ENCODE results near the gene PTPN14.

The PTPN14 gene

DNA sequence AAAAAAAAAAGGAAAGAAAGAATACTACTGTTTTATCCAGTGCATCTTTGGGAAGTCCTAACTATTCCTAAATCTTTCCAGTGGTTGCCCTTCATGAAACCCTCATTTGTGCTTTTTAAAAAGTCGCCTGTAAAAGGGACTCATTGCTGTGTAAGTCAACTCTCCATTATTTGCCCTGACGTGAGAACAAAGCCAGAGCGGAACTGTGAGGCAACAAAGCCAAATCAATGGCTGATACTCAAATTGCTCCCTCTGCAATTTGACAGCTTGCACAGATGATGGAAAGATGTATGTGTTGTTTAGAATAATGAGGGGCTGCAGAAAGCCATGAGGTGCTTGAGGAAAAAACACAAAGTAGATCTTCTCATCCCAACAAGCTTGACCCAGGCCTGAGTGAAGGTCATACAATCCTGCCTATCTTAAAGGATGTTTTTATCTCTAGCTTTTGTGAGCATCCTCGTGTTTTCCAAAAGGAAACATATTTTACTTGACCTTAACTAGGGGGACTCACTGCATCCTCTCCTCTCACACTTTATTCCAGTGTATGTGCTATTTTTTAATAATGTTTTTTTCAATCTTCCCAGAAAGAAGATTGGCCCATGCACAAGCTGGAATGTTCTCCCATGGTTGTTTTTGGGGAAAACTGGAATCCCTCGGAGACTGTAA lies 237.1 kb downstream of the PTPN14 start:
- H3K23ac ChIP-seq (ENCODE audit: low read length): no peak overlapping the region
- no peak overlapping the region for H3K56ac ChIP-seq (ENCODE audit: low read length)
- H4K8ac ChIP-seq (ENCODE audit: low read depth, low read length): no peak overlapping the region
- H2BK5ac ChIP-seq (ENCODE audit: low read length): no peak overlapping the region
- peaks cover 5% of the 10 kb centered on the region for H3K4me1 ChIP-seq (ENCODE audit: control insufficient read depth, low read depth, low read length)
- no peak for DNase-seq
- no peak overlapping the region for H3K4ac ChIP-seq (ENCODE audit: low read depth, low read length)
- no peak overlapping the region for H3K4me2 ChIP-seq (ENCODE audit: low read length)
- H3K4me3 ChIP-seq (ENCODE audit: low read length): no peak overlapping the region
- no peaks in the 10 kb centered on the region for H3K79me2 ChIP-seq (ENCODE audit: control insufficient read depth, insufficient read depth, low read length)
- no peak overlapping the region for H2BK120ac ChIP-seq (ENCODE audit: low read depth, low read length)
- H2AK5ac ChIP-seq (ENCODE audit: low read length): no peak overlapping the region
- no peak overlapping the region for H4K5ac ChIP-seq (ENCODE audit: low read length)
- no CpG with 5 or more reads among the region's 5 CpGs for WGBS (ENCODE audit: extremely low coverage, insufficient coverage, low lambda C conversion rate)
- peaks cover 3% of the 10 kb centered on the region for H3K79me1 ChIP-seq (ENCODE audit: low read length)
- H3K9ac ChIP-seq (ENCODE audit: low read length): no peak overlapping the region
- H3K27ac ChIP-seq (ENCODE audit: low read depth, low read length): no peak overlapping the region
- H3K27me3 ChIP-seq (ENCODE audit: insufficient read depth, low read length, poor library complexity): no peaks in the 10 kb centered on the region
- no peaks in the 10 kb centered on the region for H3K36me3 ChIP-seq (ENCODE audit: control insufficient read depth, insufficient read depth, low read length)
- no peak overlapping the region for H2BK15ac ChIP-seq (replicated peaks; ENCODE audit: low read depth)
- no peak overlapping the region for H3K18ac ChIP-seq (ENCODE audit: low read length)

DNA sequence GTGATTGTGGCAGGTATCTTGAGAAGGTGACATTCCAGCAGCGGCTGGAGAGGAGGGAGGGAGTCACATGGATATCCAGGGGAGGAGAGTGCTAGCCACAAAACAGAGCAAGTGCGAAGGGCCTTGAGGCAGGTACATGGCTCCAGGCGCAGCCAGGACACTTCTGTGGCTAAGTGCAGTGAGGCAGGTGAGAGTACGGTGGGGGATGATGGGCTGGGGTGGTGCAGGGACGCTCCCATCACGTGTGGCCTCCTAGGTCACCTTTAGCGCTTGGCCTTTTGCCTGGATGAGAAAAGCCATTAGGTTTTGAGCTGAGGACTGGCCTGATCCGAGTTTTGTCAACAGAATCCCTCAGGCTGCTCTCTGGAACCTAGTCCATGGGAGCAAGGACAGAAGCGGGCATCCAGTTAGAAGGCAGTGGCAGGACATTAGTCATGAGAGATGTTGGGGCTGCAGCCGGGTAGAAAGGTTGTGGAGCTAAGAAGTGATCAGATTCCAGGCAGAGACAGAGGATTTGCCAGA lies 238.8 kb downstream of the PTPN14 start:
- Histone ChIP-seq H3K18ac (ENCODE audit: low read length) (no peak overlapping the region), H3K9ac (ENCODE audit: low read length) (no peak overlapping the region), H3K79me1 (ENCODE audit: low read length) (peaks cover 3% of the 10 kb centered on the region), H3K4me3 (ENCODE audit: low read length) (no peak overlapping the region), H2AK5ac (ENCODE audit: low read length) (no peak overlapping the region), H2BK15ac (replicated peaks; ENCODE audit: low read depth) (no peak overlapping the region), H3K4ac (ENCODE audit: low read depth, low read length) (no peak overlapping the region), H3K4me2 (ENCODE audit: low read length) (no peak overlapping the region), H3K79me2 (ENCODE audit: control insufficient read depth, insufficient read depth, low read length) (no peaks in the 10 kb centered on the region), H4K8ac (ENCODE audit: low read depth, low read length) (no peak overlapping the region), H2BK5ac (ENCODE audit: low read length) (no peak overlapping the region), H3K27me3 (ENCODE audit: insufficient read depth, low read length, poor library complexity) (no peaks in the 10 kb centered on the region), H2BK120ac (ENCODE audit: low read depth, low read length) (no peak overlapping the region), H3K27ac (ENCODE audit: low read depth, low read length) (no peak overlapping the region), H3K23ac (ENCODE audit: low read length) (no peak overlapping the region), H3K56ac (ENCODE audit: low read length) (peak overlapping the region; percentile 54), H3K4me1 (ENCODE audit: control insufficient read depth, low read depth, low read length) (peaks cover 2% of the 10 kb centered on the region), H3K36me3 (ENCODE audit: control insufficient read depth, insufficient read depth, low read length) (no peaks in the 10 kb centered on the region), H4K5ac (ENCODE audit: low read length) (no peak overlapping the region)
- peak; percentile 71 for DNase-seq
- no CpG with 5 or more reads among the region's 10 CpGs for WGBS (ENCODE audit: extremely low coverage, insufficient coverage, low lambda C conversion rate)

DNA sequence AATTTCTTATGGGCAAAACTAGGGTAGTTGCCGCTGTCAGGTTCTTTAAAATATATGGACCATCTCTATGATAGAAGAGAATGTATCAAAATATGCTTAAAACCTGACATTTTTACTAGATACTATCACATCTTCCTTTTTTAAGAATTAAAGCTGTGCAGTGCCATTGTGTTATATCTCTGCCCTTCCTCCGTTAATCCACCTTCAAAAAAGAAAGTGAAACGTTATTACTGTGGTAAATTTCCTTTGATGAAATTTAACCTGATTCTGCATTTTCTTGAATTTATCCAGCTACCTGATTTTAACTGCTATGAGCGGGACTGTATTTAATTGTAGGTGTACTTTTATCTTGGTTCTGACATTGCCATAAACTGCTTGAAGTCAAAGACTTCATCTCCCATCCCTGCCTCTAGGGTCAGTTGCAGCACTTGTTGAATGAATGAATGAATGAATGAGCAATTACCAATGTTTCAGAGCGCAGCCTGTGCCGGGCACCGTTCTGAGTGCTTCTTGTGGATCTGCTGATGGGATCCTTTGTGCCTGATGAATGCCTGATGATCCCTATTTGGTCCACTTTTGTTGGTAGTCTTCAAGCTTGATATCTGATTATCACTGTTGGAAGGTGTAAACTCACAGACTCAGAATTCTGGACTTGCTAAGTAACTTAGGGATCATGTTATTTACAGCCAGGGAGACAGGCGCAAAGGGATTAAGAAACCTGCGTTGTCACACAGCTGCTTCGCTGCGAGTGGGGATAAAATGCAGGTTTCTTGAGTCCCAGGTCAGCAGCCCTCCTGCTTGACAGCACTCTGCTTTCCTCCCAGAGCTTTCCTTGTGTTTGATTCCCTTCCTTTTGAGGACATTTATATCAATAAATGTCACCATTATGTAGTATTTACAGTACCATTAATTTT lies 240.4 kb downstream of the PTPN14 start:
- no peak overlapping the region for H2BK15ac ChIP-seq (replicated peaks; ENCODE audit: low read depth)
- no peak overlapping the region for H4K5ac ChIP-seq (ENCODE audit: low read length)
- H3K4ac ChIP-seq (ENCODE audit: low read depth, low read length): no peak overlapping the region
- no peak overlapping the region for H4K8ac ChIP-seq (ENCODE audit: low read depth, low read length)
- no peak overlapping the region for H3K27ac ChIP-seq (ENCODE audit: low read depth, low read length)
- no peak overlapping the region for H3K4me3 ChIP-seq (ENCODE audit: low read length)
- no peaks in the 10 kb centered on the region for H3K27me3 ChIP-seq (ENCODE audit: insufficient read depth, low read length, poor library complexity)
- no peak overlapping the region for H3K23ac ChIP-seq (ENCODE audit: low read length)
- no peaks in the 10 kb centered on the region for H3K79me2 ChIP-seq (ENCODE audit: control insufficient read depth, insufficient read depth, low read length)
- no peak overlapping the region for H2BK5ac ChIP-seq (ENCODE audit: low read length)
- no peak overlapping the region for H3K18ac ChIP-seq (ENCODE audit: low read length)
- WGBS (ENCODE audit: extremely low coverage, insufficient coverage, low lambda C conversion rate): no CpG with 5 or more reads among the region's 11 CpGs
- H3K56ac ChIP-seq (ENCODE audit: low read length): no peak overlapping the region
- H3K79me1 ChIP-seq (ENCODE audit: low read length): peaks cover 3% of the 10 kb centered on the region
- DNase-seq: no peak
- H2BK120ac ChIP-seq (ENCODE audit: low read depth, low read length): no peak overlapping the region
- H3K4me1 ChIP-seq (ENCODE audit: control insufficient read depth, low read depth, low read length): peaks cover 2% of the 10 kb centered on the region
- no peaks in the 10 kb centered on the region for H3K36me3 ChIP-seq (ENCODE audit: control insufficient read depth, insufficient read depth, low read length)
- H3K9ac ChIP-seq (ENCODE audit: low read length): no peak overlapping the region
- no peak overlapping the region for H2AK5ac ChIP-seq (ENCODE audit: low read length)
- no peak overlapping the region for H3K4me2 ChIP-seq (ENCODE audit: low read length)

DNA sequence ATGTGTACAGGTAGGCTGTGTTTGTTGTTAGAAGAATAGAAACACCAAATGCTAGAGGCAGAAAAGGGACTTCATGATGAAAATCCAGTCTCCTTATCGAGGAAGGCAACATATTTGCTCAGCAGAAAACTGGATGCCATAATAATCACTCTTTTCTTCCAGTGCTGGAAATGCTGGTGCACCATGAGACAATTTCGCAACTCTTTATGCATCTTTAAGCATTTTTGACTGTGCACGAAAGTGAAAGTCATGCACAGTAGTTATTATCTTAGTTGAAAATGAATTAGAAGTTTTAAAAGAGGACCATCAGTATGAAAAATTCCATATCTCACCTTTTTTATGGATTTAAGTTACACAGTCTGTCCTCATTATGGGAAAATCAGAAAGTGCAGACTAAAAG lies 241.4 kb downstream of the PTPN14 start:
- H2BK120ac ChIP-seq (ENCODE audit: low read depth, low read length): no peak overlapping the region
- no peaks in the 10 kb centered on the region for H3K36me3 ChIP-seq (ENCODE audit: control insufficient read depth, insufficient read depth, low read length)
- H3K18ac ChIP-seq (ENCODE audit: low read length): no peak overlapping the region
- no peaks in the 10 kb centered on the region for H3K79me2 ChIP-seq (ENCODE audit: control insufficient read depth, insufficient read depth, low read length)
- no peaks in the 10 kb centered on the region for H3K27me3 ChIP-seq (ENCODE audit: insufficient read depth, low read length, poor library complexity)
- WGBS (ENCODE audit: extremely low coverage, insufficient coverage, low lambda C conversion rate): no CpG with 5 or more reads among the region's 3 CpGs
- H2AK5ac ChIP-seq (ENCODE audit: low read length): no peak overlapping the region
- H3K27ac ChIP-seq (ENCODE audit: low read depth, low read length): no peak overlapping the region
- no peak overlapping the region for H3K56ac ChIP-seq (ENCODE audit: low read length)
- H3K4me3 ChIP-seq (ENCODE audit: low read length): no peak overlapping the region
- H3K4me1 ChIP-seq (ENCODE audit: control insufficient read depth, low read depth, low read length): peaks cover 2% of the 10 kb centered on the region
- H3K9ac ChIP-seq (ENCODE audit: low read length): no peak overlapping the region
- H2BK15ac ChIP-seq (replicated peaks; ENCODE audit: low read depth): no peak overlapping the region
- no peak overlapping the region for H3K4me2 ChIP-seq (ENCODE audit: low read length)
- H4K8ac ChIP-seq (ENCODE audit: low read depth, low read length): no peak overlapping the region
- H3K4ac ChIP-seq (ENCODE audit: low read depth, low read length): no peak overlapping the region
- H3K23ac ChIP-seq (ENCODE audit: low read length): no peak overlapping the region
- DNase-seq: no peak
- H4K5ac ChIP-seq (ENCODE audit: low read length): no peak overlapping the region
- H3K79me1 ChIP-seq (ENCODE audit: low read length): peaks cover 3% of the 10 kb centered on the region
- no peak overlapping the region for H2BK5ac ChIP-seq (ENCODE audit: low read length)

DNA sequence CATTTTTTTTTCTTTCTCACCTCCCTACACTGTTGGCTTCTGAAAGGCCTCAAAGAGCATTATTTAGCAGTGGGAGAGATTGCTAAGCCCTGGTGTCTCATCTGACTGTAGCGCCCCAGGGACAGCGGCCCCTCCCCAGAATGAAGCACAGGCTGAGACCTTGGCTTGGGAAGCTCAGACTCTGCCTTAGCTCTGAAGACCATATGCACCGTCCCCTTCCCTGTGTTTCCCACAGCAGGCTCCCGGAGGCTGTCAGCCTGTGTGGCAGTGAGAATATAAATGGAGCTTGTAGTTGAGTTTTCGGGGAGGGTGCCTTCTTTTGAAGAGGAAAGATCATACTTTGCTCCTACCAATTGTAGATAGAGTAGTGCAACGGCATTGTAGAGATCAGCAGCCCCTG lies 245.1 kb downstream of the PTPN14 start:
- H3K9ac ChIP-seq (ENCODE audit: low read length): no peak overlapping the region
- no peak overlapping the region for H2AK5ac ChIP-seq (ENCODE audit: low read length)
- H2BK120ac ChIP-seq (ENCODE audit: low read depth, low read length): no peak overlapping the region
- no peak overlapping the region for H3K4ac ChIP-seq (ENCODE audit: low read depth, low read length)
- H3K27me3 ChIP-seq (ENCODE audit: insufficient read depth, low read length, poor library complexity): no peaks in the 10 kb centered on the region
- WGBS (ENCODE audit: extremely low coverage, insufficient coverage, low lambda C conversion rate): no CpG with 5 or more reads among the region's 6 CpGs
- DNase-seq: no peak
- no peak overlapping the region for H3K23ac ChIP-seq (ENCODE audit: low read length)
- no peaks in the 10 kb centered on the region for H3K36me3 ChIP-seq (ENCODE audit: control insufficient read depth, insufficient read depth, low read length)
- H3K18ac ChIP-seq (ENCODE audit: low read length): no peak overlapping the region
- H3K4me2 ChIP-seq (ENCODE audit: low read length): no peak overlapping the region
- no peak overlapping the region for H4K8ac ChIP-seq (ENCODE audit: low read depth, low read length)
- no peaks in the 10 kb centered on the region for H3K79me2 ChIP-seq (ENCODE audit: control insufficient read depth, insufficient read depth, low read length)
- no peak overlapping the region for H3K4me3 ChIP-seq (ENCODE audit: low read length)
- no peak overlapping the region for H2BK15ac ChIP-seq (replicated peaks; ENCODE audit: low read depth)
- H4K5ac ChIP-seq (ENCODE audit: low read length): no peak overlapping the region
- H3K79me1 ChIP-seq (ENCODE audit: low read length): peaks cover 2% of the 10 kb centered on the region
- H2BK5ac ChIP-seq (ENCODE audit: low read length): no peak overlapping the region
- no peak overlapping the region for H3K27ac ChIP-seq (ENCODE audit: low read depth, low read length)
- peaks cover 3% of the 10 kb centered on the region for H3K4me1 ChIP-seq (ENCODE audit: control insufficient read depth, low read depth, low read length)
- H3K56ac ChIP-seq (ENCODE audit: low read length): no peak overlapping the region
